Right atrium auricular region (tissue), 2 donors: ENCODE data around the gene MCM5. TPM values are rescaled to one million over a fixed set of nuclear protein-coding genes. Genes with fewer than 3 reads are reported as not detected.
A peak's percentile ranks its signal among the peaks of the same experiment; 100 is the strongest.
"Not testable (repeated sequence)": the region's sequence is repeated elsewhere in the genome, so short reads cannot be mapped to it uniquely, and the experiment has no call there.

ENCODE experiments used
- DNase-seq: peaks from one replicate; pipeline ENCODE4 v3.0.0-alpha.2; 2019; ENCODE audit warnings: low spot score
- H3K27ac ChIP-seq, 2 donors: fragments of 200-600 bp; sonication (generic); 1 replicate in 1 of 2; 2 replicates in 1 of 2; pipeline ENCODE4 v1.5.1; 2016 to 2019
- H3K27me3 ChIP-seq, 2 donors: fragments of 200-600 bp; sonication (generic); one replicate each; pipeline versions ENCODE4 v1.5.1 to v1.6.0; 2017 to 2019
- H3K36me3 ChIP-seq: fragments of 200-600 bp; sonication (generic); one replicate; pipeline ENCODE4 v1.5.1; 2016
- H3K4me1 ChIP-seq, 2 donors: fragments of 200-600 bp; sonication (generic); one replicate each; pipeline versions ENCODE4 v1.5.1 to v1.6.0; 2017 to 2019
- H3K4me3 ChIP-seq, 2 donors: fragments of 200-600 bp; sonication (generic); 1 replicate in 1 of 2; 2 replicates in 1 of 2; pipeline ENCODE4 v1.5.1; 2017 to 2019; ENCODE audit warnings: mild to moderate bottlenecking in 1 of 2, moderate library complexity in 1 of 2
- H3K9me3 ChIP-seq, 2 donors: fragments of 200-600 bp; sonication (generic); one replicate each; pipeline ENCODE4 v1.5.1; 2019
- total RNA-seq, 2 donors: library from RNA; depleted of rRNA; stranded (reverse); fragments of >200 nt; gene quantifications; one replicate each; pipeline ENCODE4 v1.1.0, GENCODE V29; 2016
- TF ChIP-seq, protein P1 (sequence below), 2 donors: fragments of 200-600 bp; sonication (generic); IDR thresholded peaks; one replicate each; pipeline ENCODE4 v1.5.1; 2019; ENCODE audit warnings: antibody characterized with exemption in 2 of 2

MCM5 gene
- total RNA-seq, 2 donors from 2014 or later: 5.3 to 6.8 TPM

DNA sequence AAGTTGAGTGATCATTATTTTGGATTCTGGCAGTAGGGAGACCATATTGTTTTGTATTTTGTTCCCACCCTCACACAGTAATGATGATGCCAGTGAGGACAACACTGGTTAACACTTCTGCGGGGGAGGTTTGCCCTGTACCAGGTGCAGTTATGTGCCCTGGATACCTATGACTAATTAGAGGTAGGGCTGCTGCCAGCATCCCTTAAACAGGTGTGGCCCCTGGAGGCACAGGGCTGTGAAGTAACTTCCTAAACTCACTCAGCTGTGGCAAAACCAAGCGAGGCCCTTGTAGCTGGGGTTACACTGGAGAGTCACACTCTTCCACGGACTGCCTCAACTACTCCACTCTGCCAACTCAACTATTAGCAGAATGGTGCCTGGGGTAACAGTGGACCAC lies 64.5 kb downstream of the MCM5 start:
- DNase-seq: no peak
- H3K27me3 ChIP-seq: no peaks in the 10 kb centered on the region

DNA sequence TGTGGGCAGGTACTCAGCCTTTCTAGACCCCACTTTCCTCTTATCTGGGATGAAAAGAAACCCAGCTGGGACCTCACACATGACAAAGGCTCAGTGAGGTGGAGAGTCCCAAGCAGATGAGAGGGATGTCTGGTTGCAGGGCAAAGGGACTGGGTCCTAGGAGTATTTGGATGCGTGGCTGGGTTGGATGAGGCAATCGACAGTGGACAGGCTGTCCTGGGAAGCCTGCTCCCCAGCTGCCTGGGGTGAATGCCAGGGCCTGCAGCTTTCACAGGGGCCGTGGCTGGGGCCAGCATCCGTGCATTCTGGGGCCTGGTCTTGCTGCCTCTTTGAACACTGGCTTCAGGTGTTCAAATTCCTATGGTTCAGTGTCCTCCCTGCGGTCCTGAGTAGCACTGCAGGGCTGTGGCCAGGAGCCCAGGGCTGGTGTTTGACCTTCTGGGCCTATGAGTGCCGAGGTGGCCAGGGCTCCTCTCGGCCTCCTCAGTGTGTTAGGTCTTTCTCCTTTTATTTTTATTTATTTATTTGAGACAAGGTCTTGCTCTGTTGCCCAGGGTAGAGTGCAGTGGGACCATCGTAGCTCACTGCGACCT lies 65.3 kb downstream of the MCM5 start:
- Histone ChIP-seq H3K36me3 (no peaks in the 10 kb centered on the region), H3K4me1 (peaks cover 0 to 24% of the 10 kb centered on the region in 2 donors), H3K27ac (no peak overlapping the region), H3K27me3 (no peaks in the 10 kb centered on the region), H3K4me3 (no peak overlapping the region), H3K9me3 (no peaks in the 10 kb centered on the region)
- TF ChIP-seq, protein P1, sequence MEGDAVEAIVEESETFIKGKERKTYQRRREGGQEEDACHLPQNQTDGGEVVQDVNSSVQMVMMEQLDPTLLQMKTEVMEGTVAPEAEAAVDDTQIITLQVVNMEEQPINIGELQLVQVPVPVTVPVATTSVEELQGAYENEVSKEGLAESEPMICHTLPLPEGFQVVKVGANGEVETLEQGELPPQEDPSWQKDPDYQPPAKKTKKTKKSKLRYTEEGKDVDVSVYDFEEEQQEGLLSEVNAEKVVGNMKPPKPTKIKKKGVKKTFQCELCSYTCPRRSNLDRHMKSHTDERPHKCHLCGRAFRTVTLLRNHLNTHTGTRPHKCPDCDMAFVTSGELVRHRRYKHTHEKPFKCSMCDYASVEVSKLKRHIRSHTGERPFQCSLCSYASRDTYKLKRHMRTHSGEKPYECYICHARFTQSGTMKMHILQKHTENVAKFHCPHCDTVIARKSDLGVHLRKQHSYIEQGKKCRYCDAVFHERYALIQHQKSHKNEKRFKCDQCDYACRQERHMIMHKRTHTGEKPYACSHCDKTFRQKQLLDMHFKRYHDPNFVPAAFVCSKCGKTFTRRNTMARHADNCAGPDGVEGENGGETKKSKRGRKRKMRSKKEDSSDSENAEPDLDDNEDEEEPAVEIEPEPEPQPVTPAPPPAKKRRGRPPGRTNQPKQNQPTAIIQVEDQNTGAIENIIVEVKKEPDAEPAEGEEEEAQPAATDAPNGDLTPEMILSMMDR (IDR thresholded peaks at IDR 0.05): no peak
- no peak for DNase-seq

More for the DNA sequence above, 64.5 kb downstream of the MCM5 start:
- Histone ChIP-seq H3K4me1 (peaks cover 0 to 21% of the 10 kb centered on the region in 2 donors), H3K36me3 (no peaks in the 10 kb centered on the region), H3K9me3 (no peaks in the 10 kb centered on the region), H3K4me3 (no peak overlapping the region), H3K27ac (no peak overlapping the region)
- TF ChIP-seq, protein P1 (IDR thresholded peaks at IDR 0.05): no peak

DNA sequence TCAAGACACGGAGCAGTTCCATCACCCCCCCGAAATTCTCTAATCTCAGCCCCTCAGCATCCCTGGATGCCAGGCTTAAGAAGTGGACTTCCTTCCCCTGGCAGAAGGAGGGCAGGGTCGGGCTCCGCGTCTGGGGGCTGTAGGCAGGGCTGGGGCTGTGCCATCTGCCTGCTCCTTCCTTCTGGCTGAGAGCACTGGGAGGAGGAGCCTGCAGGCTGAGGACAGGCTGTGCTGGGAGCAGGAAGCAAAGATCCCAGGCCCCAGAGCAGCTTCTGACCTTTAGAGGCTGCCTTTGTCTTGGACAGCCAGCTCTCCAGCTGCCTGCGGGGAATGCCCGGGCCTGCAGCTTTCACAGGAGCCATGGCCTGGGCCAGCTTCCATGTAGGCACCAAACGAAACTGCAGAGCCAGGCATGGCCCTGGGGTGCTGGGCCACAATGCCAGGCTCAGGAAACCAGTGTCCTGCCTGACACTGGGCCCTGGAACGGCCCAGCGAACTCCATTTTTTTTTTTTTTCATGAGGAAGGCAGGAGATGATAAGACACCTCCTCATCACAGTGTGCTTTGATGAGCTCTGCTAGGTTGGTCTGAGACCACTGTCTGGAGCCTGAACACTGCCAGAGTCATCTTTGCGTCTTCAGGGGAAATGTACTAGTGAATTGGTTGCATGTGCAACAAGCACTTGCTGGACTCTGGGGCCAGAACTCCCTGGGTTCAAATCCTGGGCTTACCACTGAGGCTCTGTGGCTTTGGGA lies 67.9 kb downstream of the MCM5 start:
- peaks cover 0 to 24% of the 10 kb centered on the region in 2 donors for H3K4me1 ChIP-seq
- no peaks in the 10 kb centered on the region for H3K36me3 ChIP-seq

DNA sequence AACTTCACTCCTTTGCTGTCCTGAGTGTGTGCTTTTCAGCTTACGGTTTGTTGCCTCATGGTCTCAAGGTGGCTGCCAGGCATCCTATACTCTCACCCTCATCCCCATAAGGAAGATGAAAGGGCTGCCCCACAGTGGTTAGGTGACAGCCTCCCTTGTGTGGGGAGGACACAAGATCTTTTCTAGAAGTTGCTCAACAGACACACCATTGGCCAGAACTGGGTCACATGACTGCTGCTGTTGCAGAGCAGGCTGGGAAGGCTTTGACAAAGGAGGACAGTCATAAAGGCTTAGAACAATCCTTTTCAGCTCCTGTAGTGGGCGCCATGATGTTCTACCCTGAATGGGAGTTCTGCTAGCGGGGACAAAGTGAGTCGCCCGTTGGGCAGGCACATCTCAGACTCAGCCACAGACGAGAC lies 71.0 kb downstream of the MCM5 start:
- H3K4me3 ChIP-seq: no peak overlapping the region
- DNase-seq: no peak
- no peak overlapping the region for H3K27ac ChIP-seq
- no peaks in the 10 kb centered on the region for H3K9me3 ChIP-seq
- no peaks in the 10 kb centered on the region for H3K36me3 ChIP-seq
- TF ChIP-seq, protein P1 (IDR thresholded peaks at IDR 0.05): no peak
- H3K27me3 ChIP-seq: no peaks in the 10 kb centered on the region
- peaks cover 0 to 24% of the 10 kb centered on the region in 2 donors for H3K4me1 ChIP-seq

More for the DNA sequence above, 67.9 kb downstream of the MCM5 start:
- Histone ChIP-seq H3K27ac (peak overlapping the region; percentile 72 to 81), H3K9me3 (no peaks in the 10 kb centered on the region), H3K4me3 (no peak overlapping the region), H3K27me3 (no peaks in the 10 kb centered on the region)
- TF ChIP-seq, protein P1 (IDR thresholded peaks at IDR 0.05): peak in 1 of 2 donors; percentile 18
- DNase-seq: peak; percentile 80

DNA sequence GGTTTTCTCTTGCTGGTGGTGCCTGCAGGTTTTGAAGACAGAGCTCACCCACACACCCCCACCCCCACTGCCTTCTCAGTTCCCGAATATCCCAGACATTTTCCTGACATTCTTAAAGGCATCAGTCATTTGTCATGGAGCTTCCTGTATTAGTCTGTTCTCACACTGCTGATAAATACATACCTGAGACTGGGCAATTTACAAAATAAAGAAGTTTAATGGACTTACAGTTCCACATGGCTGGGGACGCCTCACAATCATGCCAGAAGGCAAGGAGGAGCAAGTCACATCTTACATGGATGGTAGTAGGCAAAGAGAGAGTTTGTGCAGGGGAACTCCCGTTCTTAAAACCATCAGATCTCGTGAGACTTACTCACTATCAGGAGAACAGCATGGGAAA lies 71.6 kb downstream of the MCM5 start:
- not testable (repeated sequence) for H3K27me3 ChIP-seq, H3K27ac ChIP-seq, H3K36me3 ChIP-seq

DNA sequence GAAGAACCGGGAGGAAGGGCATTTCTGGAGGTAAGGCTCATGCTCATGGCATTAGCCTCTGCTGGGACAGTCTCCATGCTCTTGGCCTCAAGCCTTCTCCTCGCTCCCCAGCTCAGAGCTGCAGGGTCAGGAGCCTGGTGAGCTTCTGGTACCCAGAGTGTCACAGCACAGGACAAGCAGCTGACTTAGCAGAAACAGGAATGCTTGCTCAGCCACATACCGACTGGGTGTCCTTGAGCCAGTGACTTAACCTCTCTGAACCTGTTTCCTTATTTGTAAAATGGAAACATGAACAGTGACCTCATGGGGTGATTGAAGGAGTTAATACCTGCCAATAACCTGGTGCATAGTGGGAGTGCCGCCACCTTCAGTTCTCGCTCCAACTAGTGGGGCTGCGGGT lies 72.5 kb downstream of the MCM5 start:
- no peak for DNase-seq
- no peaks in the 10 kb centered on the region for H3K36me3 ChIP-seq
- H3K4me1 ChIP-seq: peaks cover 0 to 21% of the 10 kb centered on the region in 2 donors
- TF ChIP-seq, protein P1 (IDR thresholded peaks at IDR 0.05): no peak
- no peak overlapping the region for H3K4me3 ChIP-seq
- no peaks in the 10 kb centered on the region for H3K9me3 ChIP-seq
- no peaks in the 10 kb centered on the region for H3K27me3 ChIP-seq
- H3K27ac ChIP-seq: no peak overlapping the region

More for the DNA sequence above, 71.6 kb downstream of the MCM5 start:
- peaks cover 0 to 24% of the 10 kb centered on the region in 2 donors for H3K4me1 ChIP-seq
- H3K4me3 ChIP-seq, DNase-seq, H3K9me3 ChIP-seq: not testable (repeated sequence)
